ENCODE results near the gene DCST2.

The DCST2 gene

GRCh38 chr1:155008015-155008941 is 25.3 kb downstream of the DCST2 start:
- no peak for DNase-seq

- no peak for DNase-seq
Observed at GRCh38 chr1:155007251-155007828, 26.2 kb downstream of the DCST2 start.

- DNase-seq = no peak
Observed at GRCh38 chr1:155006601-155007101, 26.9 kb downstream of the DCST2 start.

- no peak for DNase-seq
Observed at GRCh38 chr1:155005076-155006011, 28.2 kb downstream of the DCST2 start.

DNA sequence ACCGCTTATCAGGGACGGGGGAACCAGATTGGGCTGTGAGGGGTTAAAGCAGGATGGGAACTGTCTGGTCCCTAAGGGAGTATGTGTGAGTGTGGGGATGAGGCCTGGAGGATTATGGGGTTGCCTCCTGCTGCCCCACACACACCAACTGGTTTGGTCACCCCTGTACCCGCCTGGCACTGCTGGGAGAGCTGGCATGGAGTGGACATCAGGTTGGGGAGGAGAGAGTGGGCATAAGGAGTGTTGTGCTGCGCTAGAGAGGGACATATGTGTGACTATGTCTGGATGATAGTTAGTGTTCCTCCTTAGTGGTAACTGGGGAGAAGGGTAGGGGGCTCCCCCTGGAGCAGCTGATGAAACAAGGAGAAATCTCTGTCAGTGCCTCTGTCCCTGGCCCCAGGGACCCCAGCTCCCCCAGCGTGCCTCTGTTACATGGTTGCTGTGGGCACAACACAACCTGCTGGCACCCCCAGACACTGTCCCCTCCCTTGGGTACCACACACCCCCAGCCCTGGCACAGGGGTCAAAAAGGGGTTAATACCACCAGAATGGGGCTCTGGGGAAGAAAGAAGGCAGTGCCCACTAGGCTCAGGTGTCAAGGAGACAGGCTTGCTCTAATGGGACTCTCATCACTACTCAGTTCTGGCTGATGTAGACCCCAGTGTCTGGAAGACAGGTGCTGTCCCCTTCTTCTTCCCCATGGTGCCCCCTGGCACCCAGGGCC is 29.1 kb downstream of the DCST2 start:
- DNase-seq = no peak

DNA sequence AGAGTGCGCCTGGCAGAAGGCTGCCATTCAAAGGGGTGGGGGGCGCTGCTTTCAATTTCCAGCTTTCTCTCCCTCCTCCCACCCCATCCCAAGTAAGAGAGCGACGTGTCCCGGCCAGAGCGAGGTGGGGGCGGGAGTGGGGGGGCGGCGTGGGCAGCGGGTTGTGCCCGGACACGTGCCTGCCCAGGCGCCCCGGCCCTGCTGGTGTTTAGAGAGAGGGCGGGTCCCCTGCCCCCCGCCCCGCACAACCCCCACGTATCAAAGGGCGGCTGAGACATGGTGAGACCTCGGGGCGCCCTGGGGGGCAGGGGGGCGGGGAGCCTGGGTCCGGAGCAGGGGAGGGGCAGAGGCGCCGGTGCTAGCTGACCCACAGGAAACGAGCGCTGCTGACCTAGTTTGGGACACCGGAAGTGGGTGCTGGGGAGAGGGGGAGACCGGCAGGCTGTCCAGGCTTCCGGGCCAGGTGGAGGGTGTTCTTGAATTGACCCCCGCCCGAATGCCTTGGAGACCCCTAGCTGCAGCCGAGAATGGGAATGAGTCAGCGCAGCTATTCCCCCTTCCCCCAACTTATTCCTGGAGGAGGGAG is 29.7 kb downstream of the DCST2 start:
- peak; percentile 57 for DNase-seq

- DNase-seq = no peak
Observed at GRCh38 chr1:155003227-155003765, 30.3 kb downstream of the DCST2 start.

DNA sequence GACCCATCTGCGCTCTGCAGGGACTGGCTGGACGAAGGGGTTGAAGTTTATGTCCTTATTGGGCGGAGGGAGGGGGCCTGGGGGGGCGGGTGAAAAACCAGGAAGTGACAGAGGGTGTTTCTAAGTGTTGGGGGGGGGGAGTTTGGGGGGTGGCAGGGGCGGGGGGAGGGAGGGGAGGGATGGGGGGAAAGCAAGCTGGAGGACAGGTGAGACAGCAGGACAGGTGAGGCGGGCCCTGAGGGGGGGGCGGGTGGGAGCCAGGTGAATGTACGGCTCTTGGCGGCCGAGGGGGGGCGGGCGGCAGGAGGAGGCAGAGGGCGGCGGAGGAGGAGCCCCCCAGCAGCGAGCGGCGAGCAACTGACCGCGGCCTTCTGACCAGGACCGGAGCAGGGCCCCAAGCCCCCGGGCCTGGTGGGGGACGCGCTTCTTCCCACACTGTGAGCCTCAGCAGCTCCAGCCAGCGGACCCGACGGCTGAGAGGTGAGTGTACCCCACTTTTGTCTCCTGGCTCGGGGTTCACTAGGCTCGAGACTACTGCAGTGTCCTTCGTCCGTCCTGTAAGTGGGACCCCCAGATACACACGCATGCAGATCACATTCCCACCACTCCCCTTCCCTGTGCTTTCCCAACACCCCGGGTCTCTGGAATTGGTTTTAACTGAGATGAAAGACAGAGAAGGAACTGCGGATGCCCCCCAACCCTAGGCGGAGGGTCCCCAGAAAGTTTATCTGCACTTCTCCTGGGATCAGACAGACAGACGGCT is 30.9 kb downstream of the DCST2 start, which contains the start of gene ZBTB7B:
TSS of gene ZBTB7B (plus strand) at position 339 of the 763 bp plus-strand sequence. CDS start 11,859 bp downstream, outside the sequence.
- no peak for DNase-seq

DNA sequence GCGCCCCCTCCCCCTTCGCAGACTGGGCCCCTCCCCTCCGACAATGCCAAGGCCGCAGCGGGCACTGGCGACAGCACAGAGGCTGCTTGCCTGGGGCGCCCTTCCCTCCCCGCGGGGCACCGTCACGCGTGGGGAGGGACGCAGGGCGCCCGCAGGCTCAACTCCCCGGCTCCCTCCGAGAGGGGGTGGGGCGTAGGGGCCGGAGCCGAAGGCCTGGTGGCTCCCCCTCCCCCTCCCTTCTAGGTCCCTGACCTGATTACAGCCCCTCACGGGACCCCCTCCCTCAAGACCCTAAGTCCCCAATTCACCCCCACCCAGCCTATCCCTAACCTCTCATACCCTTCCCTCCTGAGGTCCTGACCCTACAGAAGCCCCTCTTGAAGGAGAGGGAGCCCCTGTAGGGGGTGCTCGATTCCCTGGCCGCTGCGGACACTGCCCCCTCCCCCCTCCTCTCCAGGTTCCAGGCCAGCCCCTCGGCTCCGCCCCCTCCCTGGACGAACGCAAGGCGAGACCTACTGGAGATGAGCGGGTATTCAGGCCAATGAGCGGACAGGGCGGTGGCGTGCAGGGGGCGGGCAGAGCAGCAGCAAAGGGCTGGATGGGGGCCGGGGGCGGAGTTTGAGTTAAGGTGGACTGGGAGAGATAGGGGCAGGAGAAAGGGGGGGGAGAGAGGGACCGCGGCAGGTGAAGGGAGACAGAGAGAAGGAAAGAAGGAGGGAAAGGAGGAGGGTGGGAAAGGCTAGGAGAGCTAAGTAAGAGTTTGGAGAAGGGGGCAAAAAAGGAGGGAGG is 31.7 kb downstream of the DCST2 start:
- DNase-seq = peak; percentile 99

DNA sequence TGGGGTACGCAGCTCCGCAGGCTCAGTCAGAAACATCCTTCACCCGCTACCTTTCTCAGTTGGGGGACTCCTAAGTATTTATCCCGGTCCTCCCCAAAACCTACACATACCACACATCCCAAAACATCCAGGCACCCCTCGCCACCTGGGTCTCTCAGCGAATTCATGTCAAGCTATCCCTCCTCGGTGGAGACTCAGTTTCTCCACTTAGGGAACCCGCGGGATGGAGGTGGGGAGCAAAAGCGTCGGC is 32.2 kb downstream of the DCST2 start:
- no peak for DNase-seq

DNA sequence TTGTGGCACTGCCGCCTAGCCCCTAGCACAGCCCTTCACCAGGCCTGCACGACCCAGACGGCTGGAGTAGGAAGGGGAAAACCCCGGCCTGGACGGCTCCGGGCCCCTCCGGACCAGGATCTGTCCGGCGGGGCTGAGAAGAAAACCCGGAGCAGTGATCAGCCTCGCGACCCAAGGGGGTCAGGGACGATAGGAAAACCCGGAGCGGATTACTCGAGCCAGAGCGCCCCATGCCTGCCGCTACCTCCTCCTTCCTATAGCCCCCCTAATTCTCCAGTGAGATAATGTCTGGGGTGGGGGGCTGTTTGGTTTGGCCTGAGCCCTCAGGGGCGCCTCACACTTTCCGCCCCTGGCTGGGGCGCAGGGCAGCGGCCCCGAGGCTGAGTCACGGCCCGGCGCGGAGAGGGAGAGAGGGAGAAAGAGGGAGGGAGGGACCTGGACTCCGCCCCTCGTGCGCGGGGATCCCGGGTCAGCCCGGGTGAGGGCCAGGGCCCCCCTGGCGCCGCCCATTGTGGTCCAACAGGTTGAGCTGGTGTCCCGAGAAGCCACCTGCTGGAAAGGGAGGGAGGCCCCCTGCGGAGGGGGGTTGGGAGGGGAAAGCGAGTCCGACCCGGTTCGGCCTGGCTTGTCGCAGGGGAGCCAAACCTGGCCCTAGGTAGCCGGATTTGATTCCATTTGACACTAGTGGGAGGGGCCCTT is 32.7 kb downstream of the DCST2 start:
- DNase-seq = peak; percentile 94

GRCh38 chr1:155000411-155000725 is 33.2 kb downstream of the DCST2 start:
- peak; percentile 83 for DNase-seq

DNA sequence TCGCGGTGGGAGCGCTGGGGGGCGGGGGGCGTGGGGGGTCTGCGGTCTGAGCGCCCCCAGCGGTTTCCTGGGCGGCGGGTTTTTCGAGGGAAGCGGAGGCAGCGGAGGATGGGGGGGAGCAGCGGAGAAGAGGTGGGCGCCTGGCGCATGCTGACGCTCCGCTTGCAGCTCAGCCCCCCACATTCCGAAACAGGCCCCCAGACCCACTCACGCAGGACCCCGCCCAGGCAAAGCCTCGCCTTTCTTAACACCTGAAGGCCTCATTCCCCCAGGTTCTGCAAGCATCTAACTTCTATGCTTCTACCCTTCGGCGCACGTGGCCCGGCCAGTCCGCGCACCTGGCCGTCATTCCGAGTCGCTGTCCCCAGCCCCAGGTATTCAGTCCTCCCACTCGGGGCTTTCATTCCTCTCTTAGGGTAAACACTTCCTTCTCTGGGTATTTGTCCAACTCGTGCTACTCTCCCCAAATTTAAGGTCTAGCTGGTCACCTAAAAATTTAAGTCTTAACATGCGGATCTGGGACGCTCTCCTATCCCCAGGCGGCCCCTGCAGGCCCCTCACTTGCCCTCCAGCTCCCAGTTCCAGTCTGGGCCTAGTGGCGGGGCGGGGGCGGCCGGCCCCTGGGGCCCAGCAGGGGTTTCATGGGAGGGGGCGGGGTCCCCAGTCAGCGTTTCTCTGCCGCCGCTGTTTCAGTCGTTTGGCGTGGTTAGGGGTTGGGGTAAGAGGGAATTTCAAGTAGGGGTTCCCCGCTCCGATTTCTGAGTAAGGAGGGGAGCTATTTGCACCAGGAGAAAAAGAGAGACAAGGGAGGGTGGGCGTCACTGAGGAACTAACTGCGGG is 33.8 kb downstream of the DCST2 start:
- DNase-seq = peak; percentile 43

DNA sequence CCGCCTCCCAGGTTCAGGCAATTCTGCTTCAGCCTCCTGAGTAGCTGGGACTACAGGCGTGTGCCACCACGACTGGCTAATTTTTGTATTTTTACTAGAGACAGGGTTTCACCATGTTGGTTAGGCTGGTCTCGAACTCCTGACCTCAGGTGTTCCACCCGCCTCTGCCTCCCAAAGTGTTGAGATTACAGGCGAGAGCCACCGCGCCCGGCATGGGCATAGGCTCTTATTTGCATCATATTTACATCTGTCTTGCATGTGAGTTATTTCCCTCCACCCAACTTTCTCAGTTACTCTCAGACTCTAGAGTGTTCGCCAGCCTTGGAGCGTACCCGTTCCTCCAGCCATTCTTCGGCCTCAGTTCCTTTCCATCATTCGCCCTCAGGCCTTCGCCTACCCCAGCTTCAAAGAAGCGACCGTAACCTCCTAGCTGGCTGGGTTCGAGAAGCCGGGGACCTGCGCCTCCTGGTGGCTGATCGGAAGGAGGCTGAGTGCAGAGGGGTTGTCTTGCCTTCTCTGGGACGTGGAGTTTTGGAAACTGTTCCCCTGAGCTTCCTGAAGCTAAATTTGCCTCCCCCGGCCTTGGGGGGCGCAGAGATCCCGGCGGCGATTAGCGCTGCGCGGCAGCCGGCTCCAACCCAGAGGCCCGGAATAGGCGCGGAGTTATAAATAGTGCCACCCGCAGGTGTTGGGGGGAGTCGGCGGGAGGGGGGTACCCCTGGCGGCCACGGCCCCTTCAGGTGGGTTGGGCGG is 34.6 kb downstream of the DCST2 start:
- DNase-seq = peak; percentile 83

- DNase-seq = no peak
Observed at GRCh38 chr1:154998201-154998780, 35.3 kb downstream of the DCST2 start.

- no peak for DNase-seq
Observed at GRCh38 chr1:154996966-154997701, 36.4 kb downstream of the DCST2 start.

All from SHP77 treated with DMSO at 0.1 percent for 48 hours (cell line).